GM03348 (cell line): ENCODE measurements around the gene CEP63.
A peak's percentile ranks its signal among the peaks of the same experiment; 100 is the strongest.
"Not testable (repeated sequence)": the region's sequence is repeated elsewhere in the genome, so short reads cannot be mapped to it uniquely, and the experiment has no call there.

ENCODE experiments used
- DNase-seq: peaks from one replicate; pipeline ENCODE4 v3.0.0; 2012; ENCODE audit warnings: low spot score

The CEP63 gene

DNA sequence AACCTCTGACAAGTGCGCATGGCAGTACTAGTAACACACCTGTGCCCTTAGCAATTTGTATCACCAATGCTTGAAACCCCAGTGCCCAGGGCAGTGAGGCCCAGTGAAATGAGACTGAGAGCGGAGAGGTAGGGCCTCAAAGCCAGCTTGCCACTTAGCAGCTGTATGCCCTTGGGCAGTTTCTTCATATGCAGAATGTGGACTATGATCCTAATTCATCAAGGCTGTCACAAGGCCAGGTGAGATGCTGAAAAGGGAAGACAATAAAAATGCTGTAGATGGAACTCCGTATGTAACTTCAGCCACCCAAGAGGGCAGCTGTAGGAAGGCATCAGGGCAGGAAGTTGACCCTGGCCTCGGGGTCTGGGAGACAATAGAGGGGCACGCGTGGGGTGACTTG is 90.6 kb downstream of the CEP63 start:
- no peak for DNase-seq

- no peak for DNase-seq
These were observed 91.0 kb downstream of the CEP63 start for GRCh38 chr3:134576831-134577230.

- no peak for DNase-seq
These were observed 93.3 kb downstream of the CEP63 start for GRCh38 chr3:134579141-134579665.

- DNase-seq: no peak
These were observed 104.9 kb downstream of the CEP63 start for GRCh38 chr3:134590766-134591165.

- no peak for DNase-seq
These were observed 106.9 kb downstream of the CEP63 start for GRCh38 chr3:134592806-134593205.

DNA sequence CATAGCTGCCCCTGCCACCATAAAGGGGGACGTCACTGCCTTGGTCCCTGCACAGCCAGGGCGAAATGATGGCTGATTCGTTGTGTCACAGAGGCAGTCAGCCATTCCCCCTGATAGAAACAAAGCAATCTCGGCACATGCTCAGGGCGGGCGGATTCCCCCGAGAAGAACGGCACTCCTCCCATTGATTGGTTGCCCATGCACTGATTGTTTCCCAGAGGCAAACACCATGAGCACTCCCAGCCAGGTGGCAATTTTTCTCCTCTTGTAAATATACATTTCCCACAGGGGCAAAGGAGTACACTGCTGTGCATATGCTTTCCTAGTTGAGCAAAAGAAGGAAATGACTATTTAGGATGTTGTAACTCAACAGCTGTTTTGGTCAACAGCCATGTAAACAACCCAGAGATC is 108.5 kb downstream of the CEP63 start:
- no peak for DNase-seq

DNA sequence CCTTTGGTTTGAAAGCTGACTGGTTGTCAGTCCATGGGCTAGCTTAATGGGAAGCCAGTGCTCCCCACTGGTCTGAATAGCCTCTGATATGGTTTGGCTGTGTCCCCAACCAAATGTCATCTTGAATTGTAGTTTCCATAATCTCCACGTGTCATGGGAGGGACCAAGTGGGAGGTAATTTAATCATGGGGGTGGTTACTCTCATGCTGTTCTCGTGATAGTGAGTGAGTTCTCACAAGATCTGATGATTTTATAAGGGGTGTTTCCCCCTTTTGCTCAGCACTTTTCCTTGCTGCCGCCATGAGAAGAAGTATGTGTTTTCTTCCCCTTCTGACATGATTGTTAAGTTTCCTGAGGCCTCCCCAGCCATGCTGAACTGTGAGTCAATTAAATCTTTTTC is 109.1 kb downstream of the CEP63 start:
- not testable (repeated sequence) for DNase-seq

GRCh38 chr3:134597390-134597970 is 111.6 kb downstream of the CEP63 start:
- DNase-seq: no peak

- no peak for DNase-seq
These were observed 113.1 kb downstream of the CEP63 start for GRCh38 chr3:134598763-134599545.

DNA sequence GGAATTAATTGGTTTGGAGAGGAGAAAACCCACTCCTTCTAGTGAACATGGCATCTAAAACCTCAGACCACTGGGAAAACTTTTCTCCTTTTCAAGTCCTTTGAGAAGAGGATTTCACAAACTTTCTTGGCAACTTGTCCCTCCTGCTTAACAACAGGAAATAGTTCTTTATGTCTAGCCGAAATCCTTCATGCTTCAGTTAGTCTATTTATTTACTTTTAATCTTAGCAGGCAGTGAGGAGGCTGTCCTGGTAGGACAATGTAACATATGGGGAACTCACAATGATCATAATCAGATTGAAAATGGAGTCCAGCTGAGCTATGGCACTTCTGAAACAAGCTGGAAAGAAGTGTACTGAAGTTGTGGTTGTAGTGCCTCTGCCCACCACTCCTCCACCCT is 114.3 kb downstream of the CEP63 start:
- no peak for DNase-seq

GRCh38 chr3:134600685-134601463 is 115.0 kb downstream of the CEP63 start:
- DNase-seq: peak; percentile 93

DNA sequence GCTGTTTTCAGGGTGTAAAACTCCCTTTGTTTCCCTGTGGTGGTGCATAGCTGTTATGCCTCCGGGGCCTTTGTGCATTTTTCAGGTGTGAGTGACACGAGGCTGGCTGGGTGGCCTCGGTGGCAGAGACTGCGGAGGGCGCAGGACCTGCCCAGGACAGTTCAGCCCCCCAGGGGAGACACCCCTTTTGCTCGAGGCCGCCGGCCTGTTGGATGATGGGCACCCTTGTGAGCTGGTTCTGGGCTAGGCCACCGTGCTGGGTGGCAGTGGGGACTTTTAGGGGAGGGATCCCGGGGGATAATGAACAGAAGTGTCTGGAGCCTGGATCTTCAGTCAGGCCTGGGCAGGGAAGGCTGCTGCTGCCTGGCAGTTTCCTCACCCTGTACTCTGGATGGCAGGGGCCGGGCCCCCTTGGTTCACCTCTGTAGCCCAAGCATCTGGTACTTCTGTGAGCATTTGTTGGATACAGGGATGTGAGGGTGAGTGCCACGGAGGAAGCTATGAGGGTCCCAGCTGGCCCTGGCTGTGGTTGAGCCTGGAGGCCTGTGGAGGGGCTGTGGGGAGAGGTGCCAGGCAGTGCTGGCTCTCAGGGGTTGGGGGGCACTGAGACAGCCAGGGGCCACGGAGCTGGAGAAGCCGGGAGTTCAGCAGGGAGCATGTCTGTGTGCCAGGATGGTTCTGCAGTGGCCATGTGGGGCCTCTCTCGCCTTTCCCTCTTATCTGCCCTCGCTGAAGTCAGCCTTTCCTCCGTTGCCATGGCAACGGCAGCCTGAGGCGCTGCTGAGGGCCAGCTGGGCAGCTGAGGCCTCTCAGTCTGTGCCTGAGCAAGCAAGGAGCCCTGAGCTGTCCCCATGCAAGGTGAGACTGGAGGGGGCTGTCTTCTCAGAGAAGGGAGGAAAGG is 115.9 kb downstream of the CEP63 start:
- peak; percentile 38 for DNase-seq

- no peak for DNase-seq
These were observed 116.6 kb downstream of the CEP63 start for GRCh38 chr3:134602440-134602814.

DNA sequence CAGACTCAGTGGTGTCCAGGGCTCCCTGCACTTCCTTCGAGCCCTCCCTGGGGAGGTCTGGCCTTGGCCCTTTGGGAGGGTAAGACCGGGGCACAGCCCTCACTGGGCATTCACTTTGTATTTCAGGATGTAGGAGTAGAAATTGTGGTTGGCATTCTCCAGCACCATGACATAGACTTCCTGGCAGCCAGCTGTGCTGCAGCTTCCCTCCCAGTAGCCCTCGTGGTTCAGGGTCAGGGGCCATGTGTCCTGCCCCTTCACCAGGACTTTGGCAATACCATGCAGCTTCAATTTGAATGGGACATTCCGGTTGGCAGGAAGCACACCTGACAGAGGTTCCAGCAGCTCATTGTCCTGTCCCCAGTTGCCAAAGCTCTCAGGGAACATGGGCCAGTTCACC is 117.6 kb downstream of the CEP63 start:
- DNase-seq: no peak

DNA sequence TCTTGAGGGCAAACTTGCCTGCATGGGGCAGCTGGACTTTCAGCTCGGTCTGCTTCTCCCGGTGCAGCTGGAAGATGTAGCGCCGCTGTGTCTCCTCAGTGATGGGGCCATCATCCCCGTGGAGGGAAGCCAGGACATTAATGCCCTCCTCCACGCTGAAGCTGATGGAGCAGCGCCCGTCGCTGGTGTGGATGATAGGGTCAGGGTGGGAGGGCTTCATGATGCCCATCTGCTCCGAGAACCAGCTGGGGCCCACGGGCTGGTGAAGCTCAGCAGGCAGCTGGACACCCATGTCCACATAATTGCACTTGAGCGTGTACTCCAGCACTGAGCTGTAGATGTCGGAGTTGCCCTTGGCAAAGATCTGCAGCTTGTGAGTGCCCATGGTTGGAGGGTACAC is 118.1 kb downstream of the CEP63 start:
- no peak for DNase-seq

DNA sequence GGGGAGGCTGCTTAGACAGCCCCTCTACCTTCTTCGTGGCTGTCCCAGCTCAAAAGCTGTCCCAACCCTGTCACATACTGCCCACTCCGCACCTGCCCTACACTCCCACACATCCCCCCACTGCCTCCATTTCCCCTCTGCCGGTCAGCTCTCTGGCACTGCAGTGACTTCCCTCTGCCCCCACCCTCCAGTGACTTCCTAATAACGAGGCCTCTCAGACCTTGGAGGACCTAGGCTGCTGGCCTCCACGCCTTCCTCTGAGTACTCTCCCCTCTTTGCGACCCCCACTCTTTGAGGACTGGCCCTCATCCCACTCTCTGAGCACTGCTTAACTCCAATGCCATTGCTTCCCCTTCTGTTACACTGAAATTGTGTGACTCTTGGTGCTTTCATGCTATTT is 119.7 kb downstream of the CEP63 start:
- no peak for DNase-seq

DNA sequence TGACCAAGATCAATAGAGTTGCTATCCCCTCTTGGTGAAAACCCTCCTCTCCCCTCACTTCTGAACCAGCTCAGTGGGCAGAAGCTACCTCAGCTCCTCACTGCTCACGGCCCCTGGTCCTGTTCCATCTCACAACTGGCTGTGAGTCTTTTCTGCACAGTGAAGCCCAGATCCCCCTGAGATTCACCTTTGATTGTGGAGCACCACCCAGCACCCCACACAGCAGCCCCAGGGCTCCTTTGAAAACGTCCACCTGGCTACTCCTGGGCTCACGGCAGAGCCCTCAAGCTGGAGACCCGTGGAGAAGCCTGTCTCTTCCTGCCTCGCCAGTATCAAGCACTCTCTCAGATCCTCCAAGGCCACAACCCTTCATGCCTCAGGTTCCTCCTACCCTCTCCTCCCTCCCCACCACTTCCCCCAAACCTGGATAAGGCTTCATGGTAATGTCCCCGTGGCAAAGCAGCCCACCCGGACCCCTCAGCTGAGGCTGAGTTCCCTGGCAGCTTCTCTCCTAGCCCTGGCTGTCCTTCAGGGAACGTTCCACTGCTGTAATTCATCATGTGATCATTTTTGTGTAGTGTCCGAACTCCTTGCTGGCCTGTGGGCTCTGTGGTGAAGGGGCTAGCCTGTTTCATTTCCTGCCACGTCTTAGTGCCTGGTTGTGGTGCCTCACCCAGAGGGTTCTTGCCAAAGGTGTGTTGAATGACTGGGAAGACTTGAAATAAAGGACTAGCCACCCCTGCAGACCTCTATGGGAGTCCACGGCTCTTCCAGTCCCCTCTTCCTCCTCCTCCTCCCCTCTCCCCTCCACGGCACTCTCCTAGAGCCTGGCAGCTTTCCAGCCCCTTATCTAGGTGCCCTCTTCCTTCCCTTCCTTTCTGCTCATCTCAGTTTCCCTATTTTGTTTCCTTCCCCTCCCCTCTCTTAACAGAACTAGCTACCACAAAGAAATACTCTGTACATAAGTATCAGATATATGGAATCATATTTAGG is 120.5 kb downstream of the CEP63 start:
- no peak for DNase-seq

DNA sequence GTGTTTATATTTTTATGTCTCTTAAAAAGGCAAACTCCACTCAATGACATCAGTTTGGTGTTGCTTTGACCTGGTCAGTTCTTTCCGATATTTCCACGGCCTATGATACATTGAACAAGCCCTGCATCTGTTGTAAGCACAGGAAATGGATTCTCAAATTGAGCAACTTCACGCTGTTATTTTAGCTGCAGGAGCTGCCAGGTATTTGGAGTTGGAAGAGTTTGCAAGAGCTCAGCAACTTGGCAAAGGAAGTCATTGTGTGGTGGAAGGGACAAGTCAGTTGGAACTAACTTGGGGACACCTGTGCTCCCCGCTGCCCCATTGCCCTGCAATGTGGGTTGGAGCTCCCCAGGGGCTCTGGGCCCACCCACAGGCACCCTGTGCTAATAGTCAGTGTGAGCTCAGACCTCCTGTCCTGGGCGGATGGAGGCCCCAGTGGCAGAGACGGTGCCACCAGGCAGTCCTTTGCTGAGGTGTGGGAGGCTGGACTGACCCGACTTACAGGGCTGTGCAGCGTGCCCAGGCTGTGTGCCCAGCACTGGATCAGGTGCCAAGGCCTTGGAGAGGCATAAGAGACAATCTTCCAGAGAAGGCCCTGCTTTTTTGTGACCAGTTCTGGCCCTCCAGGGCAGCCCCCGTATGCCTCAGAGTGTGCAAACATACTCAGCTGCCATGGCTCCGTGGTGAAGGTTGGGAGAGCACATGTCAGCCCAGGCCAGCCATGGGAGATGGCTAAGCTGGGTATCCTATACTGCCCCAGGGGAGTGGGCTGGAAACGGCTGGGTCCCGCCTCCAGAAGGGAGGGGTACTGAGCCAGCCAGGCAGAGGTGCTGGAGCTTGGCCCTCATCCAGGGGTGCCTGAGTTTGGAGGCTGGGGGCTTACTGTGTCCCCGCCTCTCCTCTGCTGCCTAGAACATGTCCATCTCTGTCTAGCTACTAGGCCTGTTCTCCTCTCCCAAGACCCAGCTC is 121.5 kb downstream of the CEP63 start:
- no peak for DNase-seq

DNA sequence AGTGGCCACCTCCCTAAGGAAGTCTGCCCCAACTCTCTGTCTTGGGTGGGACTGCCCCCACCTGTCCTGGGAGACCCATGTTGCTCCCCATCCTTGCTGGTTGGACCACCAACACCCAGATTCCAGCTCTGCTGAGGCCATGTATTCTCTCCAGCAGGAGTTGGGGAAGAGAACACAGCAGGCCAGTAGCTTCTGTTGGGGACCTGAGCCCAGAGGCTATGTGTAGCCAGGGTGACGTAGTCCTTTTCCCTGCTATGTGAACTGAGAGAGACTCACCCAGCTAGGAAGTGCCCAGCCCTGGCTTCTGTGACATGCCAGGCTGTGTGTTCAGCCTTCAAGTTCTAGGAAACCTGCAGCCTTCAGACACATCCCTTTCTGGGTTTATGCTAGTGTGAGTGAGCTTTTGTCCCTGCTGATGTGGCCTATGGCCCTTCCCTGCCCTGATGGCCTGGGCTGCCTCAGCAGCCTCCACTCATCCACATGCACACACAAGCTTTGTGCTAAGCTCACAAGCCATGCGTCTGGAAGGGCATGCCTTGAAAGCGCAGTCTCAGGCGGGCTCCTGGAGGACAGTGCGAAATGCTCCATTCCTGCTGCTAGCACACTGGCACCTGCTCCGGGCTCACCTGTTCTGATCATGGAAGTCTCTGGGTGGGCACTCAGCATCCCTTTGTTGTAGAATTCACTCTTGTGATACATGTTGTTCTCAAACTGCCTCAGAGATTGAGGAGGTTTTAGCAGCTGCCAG is 122.3 kb downstream of the CEP63 start:
- no peak for DNase-seq
